Left kidney (tissue), 2 donors: ENCODE results near the gene HUNK. TPM values are rescaled to one million over a fixed set of nuclear protein-coding genes. Genes with fewer than 3 reads are reported as not detected.
"Not testable (repeated sequence)": the region's sequence is repeated elsewhere in the genome, so short reads cannot be mapped to it uniquely, and the experiment has no call there.

Source experiments
- DNase-seq: peaks from one replicate; pipeline ENCODE4 v3.0.0-alpha.2; 2013
- polyA plus RNA-seq: library from polyadenylated mRNA; unstranded; fragments of 120-200 nt; gene quantifications from one replicate; pipeline ENCODE4 v1.2.1, GENCODE V29; 2013; ENCODE audit not compliant: insufficient read length

Gene HUNK
- polyA plus RNA-seq, 1 donor: 18.1 TPM

- DNase-seq: no peak
These were observed 121.3 kb downstream of the HUNK start for GRCh38 chr21:31993826-31994825.

- no peak for DNase-seq
These were observed 124.4 kb downstream of the HUNK start for GRCh38 chr21:31997191-31997590.

- DNase-seq: no peak
These were observed 127.1 kb downstream of the HUNK start for GRCh38 chr21:31999810-32000468.

- DNase-seq: peak; percentile 67
These were observed 128.6 kb downstream of the HUNK start for GRCh38 chr21:32001390-32001789.

- DNase-seq: no peak
These were observed 130.6 kb downstream of the HUNK start for GRCh38 chr21:32003411-32003810.

- no peak for DNase-seq
These were observed 131.5 kb downstream of the HUNK start for GRCh38 chr21:32004291-32004690.

GRCh38 chr21:32007456-32007855 lies 134.6 kb downstream of the HUNK start:
- DNase-seq: no peak

- no peak for DNase-seq
These were observed 135.9 kb downstream of the HUNK start for GRCh38 chr21:32008714-32009113.

GRCh38 chr21:32009263-32009662 lies 136.4 kb downstream of the HUNK start:
- no peak for DNase-seq

- DNase-seq: no peak
These were observed 142.8 kb downstream of the HUNK start for GRCh38 chr21:32015461-32016139.

- no peak for DNase-seq
These were observed 145.6 kb downstream of the HUNK start for GRCh38 chr21:32018381-32018780.

- no peak for DNase-seq
These were observed 147.7 kb downstream of the HUNK start for GRCh38 chr21:32020564-32020963.

- no peak for DNase-seq
These were observed 148.6 kb downstream of the HUNK start for GRCh38 chr21:32021319-32021994.

- no peak for DNase-seq
These were observed 149.3 kb downstream of the HUNK start for GRCh38 chr21:32022146-32022545.

- no peak for DNase-seq
These were observed 157.4 kb downstream of the HUNK start for GRCh38 chr21:32030146-32030652.

GRCh38 chr21:32034850-32035249 lies 162.0 kb downstream of the HUNK start:
- no peak for DNase-seq

GRCh38 chr21:32035617-32036016 lies 162.8 kb downstream of the HUNK start:
- no peak for DNase-seq

GRCh38 chr21:32036756-32037155 lies 163.9 kb downstream of the HUNK start:
- no peak for DNase-seq

GRCh38 chr21:32038751-32039150 lies 165.9 kb downstream of the HUNK start:
- DNase-seq: not testable (repeated sequence)

- DNase-seq: no peak
These were observed 170.6 kb downstream of the HUNK start for GRCh38 chr21:32043458-32043857.
